H1 (cell line): ENCODE data around the gene SLX9. TPM values are rescaled to one million over a fixed set of nuclear protein-coding genes. Genes with fewer than 3 reads are reported as not detected.

Source experiments
- BCL11A ChIP-seq, 2 experiments: IDR thresholded peaks; one replicate each; pipeline ENCODE4 v1.6.1; 2011; ENCODE audit warnings: low read depth in 2 of 2, low read length in 2 of 2, mild to moderate bottlenecking in 2 of 2
- CBX5 ChIP-seq: fragments of 300-800, 300-1000 bp; sonication (generic); IDR thresholded peaks from 2 replicates; pipeline ENCODE4 v1.7.1; 2016; ENCODE audit warnings: antibody characterized with exemption, low read length, low read depth
- CHD1 ChIP-seq: IDR thresholded peaks from 2 replicates; pipeline ENCODE4 v1.6.1; 2012; ENCODE audit warnings: low read depth, low read length, improper control_type of control experiment
- CHD7 ChIP-seq: fragments of 300-600 bp; sonication (generic); IDR thresholded peaks from 2 replicates; pipeline ENCODE4 v1.7.1; 2012; ENCODE audit warnings: low read length, moderate library complexity, mild to moderate bottlenecking, inconsistent platforms; ENCODE audit not compliant: insufficient replicate concordance
- CREB1 ChIP-seq: IDR thresholded peaks from 2 replicates; pipeline ENCODE4 v1.6.1; 2012; ENCODE audit warnings: inconsistent platforms
- polyA plus RNA-seq, 7 experiments: library from polyadenylated mRNA; depleted of rRNA in 3 of 7; stranded (reverse) in 5 of 7; unstranded in 2 of 7; fragments of >200 nt in 5 of 7; fragments of 200-250 nt in 2 of 7; gene quantifications; 1 replicate in 5 of 7; 2 replicates in 1 of 7; 4 replicates in 1 of 7; pipeline versions ENCODE4 v1.2.1 to v1.2.3, GENCODE V29; 2011 to 2013; ENCODE audit warnings: missing spikeins in 2 of 7, mixed read lengths in 2 of 7
- total RNA-seq: library from RNA; stranded (reverse); fragmentation: NEBNext Ultra II Directional; extraction: Animal tissue kit (Norgen Biotek cat#: 25700); gene quantifications from 2 replicates; pipeline ENCODE4 v1.2.1, GENCODE V29; 2021
- TF ChIP-seq, protein P1 (sequence below): IDR thresholded peaks from 2 replicates; pipeline ENCODE4 v1.6.1; 2012; ENCODE audit warnings: inconsistent platforms

SLX9 gene
- total and polyA plus RNA-seq, 2 of the 8 experiments (the other 6 are each of a cell fraction or from before 2014, with no cell fraction given): 17.7 to 57.3 TPM

DNA sequence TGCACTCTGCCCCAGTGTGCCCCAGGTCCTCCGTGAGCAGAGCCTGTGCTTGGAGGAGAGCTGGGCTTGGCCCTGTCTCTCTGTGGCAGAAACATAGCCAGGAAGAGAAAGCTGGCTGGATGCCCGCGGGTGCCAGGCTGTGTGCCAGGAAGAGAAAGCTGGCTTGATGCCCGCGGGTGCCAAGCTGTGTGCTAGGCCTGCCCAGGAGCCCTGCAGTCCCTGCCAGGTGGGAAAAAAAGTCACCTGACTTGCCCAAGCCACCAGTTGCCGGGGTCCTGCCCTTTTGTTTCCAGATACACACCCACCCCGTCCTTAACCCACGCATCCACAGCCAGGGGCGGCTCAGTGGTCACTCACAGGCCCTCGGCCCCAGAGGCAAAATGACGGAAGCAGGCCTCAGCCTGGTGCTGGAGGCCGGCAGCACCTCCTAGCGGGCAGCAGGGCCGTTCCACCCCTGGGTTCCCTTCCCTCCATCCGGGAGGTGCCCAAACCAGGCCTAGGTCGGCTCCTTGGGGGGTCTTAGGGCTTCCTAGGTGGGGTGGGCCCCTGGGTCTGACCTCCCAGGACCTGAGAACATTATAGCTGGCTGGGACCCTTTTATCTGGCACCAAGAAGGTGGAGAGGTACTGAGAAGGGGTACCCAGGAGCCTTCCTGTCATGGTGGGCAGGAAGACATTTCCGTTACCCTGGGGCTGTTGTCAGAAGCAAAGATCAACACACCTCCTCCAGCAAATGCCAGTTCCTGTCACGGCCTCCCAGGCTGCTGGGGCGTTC lies 28.3 kb upstream of the SLX9 start (continued):
- TF ChIP-seq CHD1 (no peak), CBX5 (no peak), CREB1 (no peak), BCL11A (IDR thresholded peaks at IDR 0.05; ENCODE audit: low read depth in 2 of 2, low read length in 2 of 2) (no peak), CHD7 (no peak)
- TF ChIP-seq, protein P1, sequence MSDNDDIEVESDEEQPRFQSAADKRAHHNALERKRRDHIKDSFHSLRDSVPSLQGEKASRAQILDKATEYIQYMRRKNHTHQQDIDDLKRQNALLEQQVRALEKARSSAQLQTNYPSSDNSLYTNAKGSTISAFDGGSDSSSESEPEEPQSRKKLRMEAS: no peak
